Fibroblast of skin of left quadriceps (primary cell): ENCODE results near the gene NEURL1.
A peak's percentile ranks its signal among the peaks of the same experiment; 100 is the strongest.
"Not testable (repeated sequence)": the region's sequence is repeated elsewhere in the genome, so short reads cannot be mapped to it uniquely, and the experiment has no call there.

ENCODE experiments used
- DNase-seq, 2 experiments: peaks; one replicate each; pipeline ENCODE4 v3.0.0-alpha.2; 2013; ENCODE audit warnings: low read depth in 2 of 2

The NEURL1 gene

DNA sequence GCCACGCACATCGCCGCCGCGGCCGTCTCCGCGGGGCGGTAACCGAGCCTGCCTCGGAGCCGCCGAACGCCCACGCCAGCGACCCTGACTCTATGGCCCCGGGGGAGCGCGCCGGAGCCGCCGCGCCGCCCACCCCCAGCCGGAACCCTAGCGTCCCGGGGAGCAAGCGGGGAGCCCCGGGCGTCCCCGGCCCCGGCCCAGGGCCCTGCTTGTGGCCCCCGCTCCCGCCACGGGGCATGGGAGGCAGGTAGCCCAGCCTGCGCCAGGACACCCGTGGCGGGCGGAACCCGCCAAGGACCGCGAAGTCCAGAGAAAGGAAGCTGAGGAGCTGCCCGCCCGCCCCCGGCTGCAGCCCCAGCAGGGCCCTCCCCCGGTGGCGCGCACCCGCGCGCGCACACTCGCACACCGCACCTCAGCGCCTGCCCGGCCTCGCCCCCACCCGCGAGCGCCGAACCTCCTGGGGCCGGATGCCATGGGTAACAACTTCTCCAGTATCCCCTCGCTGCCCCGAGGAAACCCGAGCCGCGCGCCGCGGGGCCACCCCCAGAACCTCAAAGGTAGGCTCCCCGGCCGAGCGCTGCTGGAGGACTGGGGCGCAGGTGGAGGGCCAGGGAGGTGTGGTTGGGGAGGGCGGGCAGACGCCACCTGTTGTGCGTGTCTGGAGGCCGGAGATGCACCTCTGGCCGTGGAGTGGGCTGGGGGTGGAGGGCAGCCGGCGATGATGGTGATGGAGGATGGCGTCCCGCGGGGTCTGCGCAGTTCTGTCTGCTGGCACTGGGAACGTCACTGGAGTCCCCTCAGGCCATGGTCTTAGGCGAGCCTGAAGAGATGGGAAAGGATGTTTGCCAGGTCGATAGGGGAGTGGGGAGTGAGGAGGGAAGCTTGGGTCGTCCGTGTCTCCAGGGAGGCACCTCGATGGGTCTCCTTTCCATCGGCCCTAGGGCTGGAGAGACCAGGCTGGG, 692 bp downstream of the NEURL1 start:
- no peak for DNase-seq

DNA sequence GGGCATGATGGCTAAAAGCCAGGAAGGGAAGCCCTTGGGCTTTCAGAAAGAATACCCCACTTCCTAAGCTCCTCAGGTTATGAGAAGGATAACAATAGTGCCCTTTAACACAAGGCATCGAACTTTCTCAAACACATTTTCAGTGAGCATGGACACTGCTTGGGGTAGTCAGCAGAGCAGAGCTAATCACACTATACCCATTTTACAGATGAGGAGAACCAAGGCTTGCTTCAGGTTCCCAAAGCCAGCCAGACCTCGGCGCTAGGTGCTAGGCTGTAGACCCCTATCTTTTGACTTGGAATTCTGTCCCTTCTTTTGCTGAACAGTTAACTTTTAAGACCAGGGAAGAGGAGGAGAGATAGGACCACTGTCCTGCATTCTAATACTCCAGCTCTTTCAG, 1.8 kb downstream of the NEURL1 start:
- DNase-seq: no peak

DNA sequence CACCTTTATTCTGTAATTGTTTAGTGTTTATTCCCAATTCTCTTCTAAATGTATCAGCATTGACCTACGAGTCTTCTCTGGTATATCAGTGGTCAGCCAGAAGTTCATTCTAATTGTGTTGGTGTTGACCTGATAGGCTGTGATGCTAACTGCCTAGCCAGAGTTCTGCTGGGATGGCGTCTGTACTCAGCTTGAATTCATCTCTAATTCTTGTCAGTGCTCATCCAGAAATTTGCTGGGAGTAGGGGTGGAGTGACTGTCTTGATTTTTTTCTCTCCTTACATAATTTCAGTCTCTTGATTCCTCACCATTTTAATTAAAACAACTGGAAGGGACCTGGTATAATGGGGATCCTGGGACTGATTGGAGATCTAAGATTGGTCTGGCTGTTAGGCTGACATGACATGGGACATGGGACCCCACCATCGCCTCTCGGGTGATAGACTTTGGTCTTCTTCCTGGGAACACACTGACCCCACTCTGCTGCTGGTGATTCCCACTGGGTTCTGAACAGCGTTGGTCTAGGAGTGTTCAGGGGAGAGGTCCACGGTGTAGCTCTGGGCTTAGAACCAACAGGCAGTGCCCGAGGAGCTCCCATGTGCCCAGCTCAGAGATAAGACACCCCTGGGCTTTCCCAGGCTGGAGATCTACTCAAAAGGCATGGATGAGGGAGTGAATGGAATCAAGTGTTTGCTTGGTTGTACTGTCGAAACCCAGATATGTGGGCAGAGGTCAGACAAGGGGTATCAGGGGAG, 3.8 kb downstream of the NEURL1 start:
- DNase-seq: no peak

DNA sequence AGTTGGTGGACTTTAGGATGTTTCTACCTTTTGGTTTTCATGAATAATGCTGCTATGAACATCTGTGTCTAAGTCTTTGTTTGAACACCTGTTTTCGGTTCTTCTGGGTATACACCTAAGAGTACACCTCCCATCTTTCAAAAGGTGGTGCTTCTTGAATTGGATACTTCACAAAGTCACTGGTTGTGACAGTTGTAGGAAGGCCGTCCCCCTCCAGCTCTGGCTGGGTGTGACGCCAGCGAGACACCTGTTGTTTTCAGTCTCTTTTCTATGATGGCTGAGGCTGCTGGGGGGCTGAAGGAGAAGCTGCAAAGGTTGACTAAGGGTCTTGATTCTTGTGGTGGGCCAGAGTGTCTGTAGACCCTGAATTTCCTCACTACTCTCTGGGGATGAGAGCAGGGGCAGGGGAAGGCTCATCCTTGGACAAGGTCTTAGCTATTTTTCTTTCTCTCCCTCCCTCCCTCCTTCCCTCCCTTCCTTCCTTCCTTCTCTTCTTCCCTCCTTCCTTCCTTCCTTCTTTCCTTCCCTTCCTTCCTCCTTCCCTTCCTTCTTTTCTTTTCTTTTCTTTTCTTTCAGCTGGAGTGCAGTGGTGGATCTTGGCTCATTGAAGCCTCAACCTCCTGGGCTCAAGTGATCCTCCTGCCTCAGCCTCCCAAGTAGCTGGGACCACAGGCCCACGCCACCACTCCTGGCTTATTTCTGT, 5.6 kb downstream of the NEURL1 start:
- no peak for DNase-seq

DNA sequence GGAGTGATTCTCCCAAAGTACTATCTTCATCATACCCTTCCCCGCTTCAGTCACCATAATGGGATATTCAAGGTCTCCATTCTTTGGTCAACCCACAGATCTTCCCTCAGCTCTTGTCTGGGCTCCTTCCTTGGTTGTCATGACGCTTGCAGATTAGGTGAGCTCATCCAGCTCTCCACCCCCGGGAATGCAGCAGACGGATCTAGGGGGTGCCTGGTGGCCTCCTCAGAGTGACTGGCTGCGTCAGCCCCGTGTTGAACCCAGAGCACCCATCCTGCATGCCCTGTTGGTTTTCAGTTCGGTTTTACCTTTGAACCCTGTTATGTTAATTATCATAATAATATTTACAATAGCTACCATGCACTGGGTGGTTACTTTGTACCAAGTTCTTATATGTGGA, 6.4 kb downstream of the NEURL1 start:
- no peak for DNase-seq

DNA sequence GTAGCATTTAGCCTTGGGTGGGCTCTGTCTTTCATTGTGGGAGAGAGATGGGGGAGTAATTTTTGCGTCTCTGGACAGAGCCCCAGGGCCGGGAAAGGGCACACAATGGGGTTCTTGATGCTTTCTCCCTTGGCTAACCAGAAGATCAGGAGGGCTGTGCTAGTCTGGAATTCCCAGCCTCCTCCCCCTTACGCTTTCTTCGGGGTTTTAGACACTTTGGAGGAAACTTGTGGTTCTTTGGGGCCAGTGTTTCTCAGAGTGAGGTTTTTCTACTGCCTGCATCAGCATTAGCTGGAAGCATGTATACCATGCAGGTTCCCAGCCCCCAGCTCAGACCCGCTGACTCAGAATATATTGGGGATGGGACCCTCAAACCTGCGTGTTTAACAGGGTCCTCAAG, 7.0 kb downstream of the NEURL1 start:
- no peak for DNase-seq

DNA sequence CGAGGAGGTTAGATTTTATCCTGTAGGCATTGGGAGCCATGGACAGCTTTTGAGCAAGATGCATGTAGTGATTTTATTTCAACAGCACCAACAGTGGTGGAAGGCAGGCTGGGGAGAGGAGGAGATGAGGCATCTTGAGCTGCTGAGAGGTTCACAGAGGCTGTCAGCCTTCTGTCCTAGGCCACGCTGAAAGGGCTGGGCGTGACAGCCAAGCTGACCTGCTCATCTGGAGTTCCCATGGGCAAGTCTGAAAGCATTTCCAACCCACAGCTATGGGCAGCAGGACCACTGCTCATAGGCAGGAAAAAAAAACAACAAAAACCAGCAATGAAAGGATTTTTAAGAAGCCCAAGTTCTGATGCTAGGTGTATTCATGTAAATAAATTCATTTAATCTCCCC, 7.7 kb downstream of the NEURL1 start:
- no peak for DNase-seq

DNA sequence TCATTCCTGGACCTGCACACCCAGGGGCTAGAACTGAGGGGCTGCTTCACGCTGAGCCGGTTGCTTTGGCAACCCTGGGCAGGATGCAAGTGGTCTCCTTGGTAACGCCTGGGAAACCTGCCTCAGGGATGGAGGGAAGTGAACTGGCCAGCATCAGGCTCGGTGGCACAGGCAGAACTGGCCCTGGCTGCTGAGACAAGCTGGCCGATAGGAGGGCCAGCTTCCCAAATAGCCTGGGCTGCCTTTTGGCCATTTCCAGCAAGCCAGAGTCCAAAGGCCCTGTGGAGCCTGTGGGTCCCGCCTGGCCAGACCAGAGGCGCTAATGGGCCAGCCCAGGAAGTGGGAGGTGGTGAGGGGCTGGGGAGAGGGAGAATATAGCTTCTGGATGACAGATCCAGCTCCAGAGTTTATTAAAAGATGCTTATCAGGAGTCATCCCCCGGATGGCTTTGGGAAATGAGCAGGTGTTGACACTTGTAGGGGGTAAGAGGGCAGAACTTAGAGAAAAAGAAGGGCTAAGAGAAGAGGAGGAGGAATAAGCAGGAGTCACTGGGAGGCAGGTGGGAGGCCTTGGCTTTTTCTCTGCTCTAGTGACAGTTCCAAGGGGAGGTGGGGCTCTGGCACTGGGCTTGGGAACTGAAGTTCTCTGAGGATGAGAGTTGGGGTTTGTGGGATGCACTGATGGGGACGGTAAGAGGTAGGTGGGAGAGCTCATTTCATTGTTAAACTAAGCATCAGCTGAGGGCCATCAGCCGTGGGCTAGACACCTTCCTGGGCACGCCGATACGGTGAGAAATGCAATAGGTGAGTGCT, 9.6 kb downstream of the NEURL1 start:
- no peak for DNase-seq

DNA sequence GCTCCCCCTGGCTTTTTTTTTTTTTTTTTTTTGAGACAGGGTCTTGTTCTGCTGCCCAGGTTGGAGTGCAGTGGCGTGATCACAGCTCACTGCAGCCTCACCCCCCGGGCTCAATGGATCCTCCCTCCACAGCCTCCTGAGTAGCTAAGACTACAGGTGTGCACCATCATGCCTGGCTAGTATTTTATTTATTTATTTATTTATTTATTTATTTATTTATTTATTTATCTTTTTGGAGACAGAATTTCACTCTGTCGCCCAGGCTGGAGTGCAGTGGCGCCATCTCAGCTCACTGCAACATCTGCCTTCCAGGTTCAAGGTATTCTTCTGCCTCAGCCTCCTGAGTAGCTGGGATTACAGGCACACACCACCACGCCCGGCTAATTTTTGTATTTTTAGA, 10.3 kb downstream of the NEURL1 start:
- DNase-seq: not testable (repeated sequence)

DNA sequence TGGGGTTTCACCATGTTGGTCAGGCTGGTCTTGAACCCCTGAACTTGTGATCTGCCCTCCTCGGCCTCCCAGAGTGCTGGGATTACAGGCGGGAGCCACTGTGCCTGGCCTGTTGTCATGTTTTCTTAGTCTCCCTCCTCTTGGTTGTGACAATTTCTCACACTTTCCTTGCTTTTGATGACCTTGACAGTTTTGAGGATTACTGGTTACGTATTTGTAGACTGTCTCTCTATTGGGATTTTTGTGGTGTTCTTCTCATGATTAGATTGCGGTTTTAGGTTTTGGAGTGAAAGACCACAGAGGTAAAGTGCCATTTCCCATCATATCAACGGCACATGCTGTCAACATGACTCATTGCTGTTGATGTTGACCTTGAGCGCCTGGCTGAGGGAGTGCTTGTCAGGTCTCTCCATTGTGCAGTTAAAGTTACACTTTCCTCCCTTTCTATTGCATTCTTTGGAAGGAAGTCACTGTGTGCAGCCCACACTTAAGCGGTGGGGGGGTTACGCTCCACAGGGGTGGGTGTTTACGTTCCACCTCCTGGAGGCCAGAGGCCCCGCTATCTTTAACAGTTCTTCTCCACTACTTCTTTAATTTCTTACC, 10.8 kb downstream of the NEURL1 start:
- DNase-seq: peak; percentile 43 to 48

DNA sequence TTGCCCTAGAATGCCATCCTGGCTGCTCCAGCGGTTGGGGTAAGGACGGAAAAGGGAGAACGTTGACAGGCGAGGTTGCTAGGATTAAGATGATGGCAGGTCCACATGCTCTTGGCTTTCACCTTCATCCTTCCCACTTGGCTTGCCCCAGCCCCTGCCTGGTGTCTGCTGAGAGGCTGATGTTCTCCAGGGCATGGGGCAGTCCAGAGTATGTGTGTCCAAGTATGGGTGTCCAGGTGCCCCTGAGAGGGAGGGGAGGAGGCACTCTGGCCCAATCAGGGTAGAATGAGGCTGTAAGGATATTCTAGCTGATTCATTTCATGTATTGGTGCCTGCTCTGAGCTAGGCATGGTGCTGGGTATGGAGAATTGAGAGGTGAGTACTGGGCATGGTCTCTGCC, 12.6 kb downstream of the NEURL1 start:
- DNase-seq: no peak

DNA sequence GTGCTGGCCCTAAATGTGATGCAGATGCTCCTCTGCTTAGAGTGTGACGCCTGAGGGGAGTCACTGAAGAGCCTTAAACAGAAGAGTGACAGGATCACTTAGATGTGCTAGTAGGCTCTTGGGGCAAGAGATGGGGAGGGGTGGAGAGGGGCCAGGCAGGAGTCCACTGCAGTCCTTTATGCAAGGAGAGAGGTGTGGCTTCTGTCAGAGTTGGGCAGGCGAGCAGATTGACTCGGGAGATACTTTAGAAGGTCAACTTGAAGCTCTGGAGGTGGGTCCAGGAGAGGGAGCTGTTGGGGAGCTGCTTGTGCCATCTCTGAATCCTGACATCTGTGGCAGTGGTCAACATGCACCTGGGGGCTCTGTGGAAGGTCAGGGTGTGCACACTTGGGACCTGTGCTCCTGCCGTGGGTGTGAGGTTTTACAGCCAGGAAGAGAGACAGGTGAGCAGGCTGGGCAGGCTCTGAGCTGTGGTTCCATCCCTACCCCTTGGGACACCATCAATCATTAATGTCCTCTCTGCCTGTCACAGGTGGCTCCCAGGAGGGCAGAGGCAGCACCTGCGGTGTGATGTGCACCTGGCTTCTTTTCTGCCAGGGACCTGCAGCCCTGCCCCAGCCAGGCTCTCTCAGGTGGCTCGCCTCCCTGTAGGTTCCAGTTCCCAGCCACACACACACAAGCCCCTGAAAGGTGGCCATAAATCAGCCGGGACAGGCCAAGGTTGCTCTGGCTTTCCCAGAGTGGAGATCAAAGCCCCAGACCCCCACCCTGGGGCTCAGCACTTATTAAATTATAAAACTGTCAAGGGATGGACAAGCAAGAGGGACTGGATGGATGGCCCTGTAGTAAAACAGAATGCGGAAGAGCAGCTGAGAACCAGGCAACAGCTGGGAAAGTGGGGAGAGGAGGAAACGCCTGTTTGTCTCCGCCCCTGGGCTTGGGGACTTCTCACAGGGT, 14.0 kb downstream of the NEURL1 start:
- no peak for DNase-seq

DNA sequence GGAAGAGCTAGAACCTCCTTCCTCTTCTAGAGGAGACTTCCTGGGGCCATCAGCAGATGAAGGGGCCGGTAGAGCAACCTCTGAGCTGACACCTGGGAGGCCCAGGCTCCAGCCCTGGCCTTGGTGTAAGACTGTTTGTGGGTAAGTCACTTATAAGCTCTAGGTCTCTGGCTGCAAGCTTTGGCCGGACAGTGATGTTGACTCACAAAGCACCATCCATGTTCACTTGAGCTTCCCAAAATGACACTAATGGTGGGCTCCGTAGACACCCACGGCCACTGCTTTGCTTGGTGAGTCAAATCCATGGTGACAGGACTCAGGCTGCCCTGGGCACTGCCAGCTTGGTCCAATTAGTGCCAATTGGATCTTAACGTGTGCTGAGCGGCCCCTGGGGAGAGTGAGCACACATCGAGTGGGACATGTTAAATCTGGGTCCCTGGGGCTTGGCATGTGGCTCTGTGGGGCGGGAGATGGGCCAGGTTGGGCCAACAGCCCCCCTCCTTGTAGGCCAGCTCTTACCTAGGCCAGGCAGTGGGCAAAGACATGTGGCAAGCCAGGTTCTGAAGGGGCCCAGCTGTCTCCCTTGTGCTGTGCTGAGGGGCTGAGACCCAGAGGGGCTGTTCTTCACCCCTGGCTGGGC, 16.7 kb downstream of the NEURL1 start:
- DNase-seq: no peak

DNA sequence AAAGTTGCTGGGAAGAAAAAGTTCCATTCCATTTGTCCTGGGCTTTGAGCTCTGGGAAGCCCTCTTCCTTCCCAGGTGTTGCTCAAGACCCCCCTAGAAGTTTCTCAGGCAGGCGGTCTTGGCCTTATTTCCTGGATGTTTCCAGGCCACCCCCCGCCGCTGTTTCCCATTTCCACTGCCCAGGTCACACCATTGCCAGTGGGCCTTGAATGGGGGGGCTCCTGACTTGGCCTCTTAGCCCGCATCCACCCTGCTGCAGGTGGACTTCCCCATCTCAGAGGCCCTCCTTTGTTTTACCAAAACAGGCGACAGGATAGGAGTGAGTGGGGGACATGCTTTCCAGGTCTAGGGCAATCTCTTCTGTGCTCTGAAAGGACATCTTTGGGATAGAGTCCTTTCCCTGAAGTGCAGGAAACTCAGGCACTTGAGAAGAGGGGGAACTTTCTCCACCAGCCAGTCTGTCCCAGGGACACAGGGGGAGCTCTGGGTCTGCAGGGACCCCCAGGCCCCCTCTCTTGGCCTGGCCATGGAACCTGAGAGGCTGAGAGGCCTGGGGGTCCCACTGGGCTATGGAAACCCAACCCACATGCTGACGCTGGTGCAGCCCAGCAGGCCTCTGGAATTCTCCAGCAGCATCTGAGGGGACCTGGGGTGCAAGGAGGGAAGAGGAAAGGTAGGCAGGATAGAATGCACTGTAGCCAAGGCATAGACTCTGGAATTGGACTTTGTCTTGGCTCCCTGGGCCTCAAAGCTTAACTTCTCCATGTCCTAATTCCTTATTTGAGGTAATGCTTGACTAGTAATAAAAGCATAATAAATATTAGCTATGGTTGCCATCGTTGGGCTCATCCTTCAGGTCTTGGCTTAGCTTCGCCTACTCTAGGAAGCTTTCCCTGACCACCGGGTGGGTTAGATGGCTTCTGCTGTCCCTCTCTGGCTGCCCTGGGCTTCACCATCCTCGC, 17.6 kb downstream of the NEURL1 start:
- DNase-seq: no peak

DNA sequence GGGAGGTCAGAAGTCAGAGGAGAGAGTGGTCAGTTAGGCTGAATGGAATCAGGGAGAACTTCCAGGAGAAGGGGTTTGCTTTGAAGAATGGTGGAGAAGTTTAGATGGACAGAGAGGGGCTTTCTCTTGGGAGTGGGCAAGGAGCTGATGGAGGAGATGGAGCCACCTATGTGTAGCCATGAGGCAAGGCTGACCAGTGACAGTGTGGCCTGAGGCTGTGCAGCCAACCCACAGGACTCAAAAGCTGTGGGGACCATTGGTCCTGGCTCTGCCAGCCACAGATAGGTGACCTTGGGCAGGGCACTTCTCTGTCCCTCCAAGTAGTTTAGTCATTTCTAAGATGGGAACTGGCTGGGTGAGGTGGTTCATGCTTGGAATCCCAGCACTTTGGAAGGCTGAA, 18.7 kb downstream of the NEURL1 start:
- no peak for DNase-seq

DNA sequence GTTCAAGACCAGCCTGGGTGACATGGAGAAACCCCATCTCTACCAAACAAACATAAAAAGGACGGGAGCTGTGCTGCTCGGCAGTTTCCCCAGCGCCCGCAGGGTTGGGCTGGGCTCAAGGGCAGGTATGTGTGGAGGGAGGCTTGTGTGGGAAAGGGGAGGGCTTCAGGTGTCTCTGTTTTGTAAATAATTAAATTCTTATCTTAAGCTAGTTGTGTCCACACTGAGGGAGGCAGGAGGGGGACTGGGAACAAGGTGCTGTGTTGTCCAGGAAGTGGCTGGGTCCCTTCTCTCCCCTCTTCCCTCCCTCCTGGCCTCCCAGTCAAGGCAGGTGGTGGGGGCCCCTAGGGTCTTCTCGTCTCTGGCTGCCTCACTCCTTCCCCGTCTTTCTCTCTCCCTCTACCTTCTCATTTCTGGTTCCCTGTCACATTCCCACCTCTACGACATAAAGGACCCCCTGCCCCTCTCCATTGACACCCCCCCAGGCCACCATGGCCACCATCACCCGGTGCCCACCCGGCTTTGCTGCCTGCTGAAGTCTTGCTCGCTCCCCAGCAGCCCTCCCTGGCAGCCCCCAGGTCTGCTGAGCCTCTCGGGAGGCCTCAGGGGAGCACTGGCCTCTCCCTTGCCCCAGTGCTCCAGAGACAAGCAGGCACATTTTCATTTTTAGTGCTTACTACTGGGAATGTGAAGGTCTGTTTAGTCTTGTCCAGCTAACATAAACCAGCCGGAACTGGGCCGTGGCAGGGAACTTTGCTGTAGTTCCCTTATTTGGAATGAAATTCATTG, 19.3 kb downstream of the NEURL1 start:
- DNase-seq: no peak

DNA sequence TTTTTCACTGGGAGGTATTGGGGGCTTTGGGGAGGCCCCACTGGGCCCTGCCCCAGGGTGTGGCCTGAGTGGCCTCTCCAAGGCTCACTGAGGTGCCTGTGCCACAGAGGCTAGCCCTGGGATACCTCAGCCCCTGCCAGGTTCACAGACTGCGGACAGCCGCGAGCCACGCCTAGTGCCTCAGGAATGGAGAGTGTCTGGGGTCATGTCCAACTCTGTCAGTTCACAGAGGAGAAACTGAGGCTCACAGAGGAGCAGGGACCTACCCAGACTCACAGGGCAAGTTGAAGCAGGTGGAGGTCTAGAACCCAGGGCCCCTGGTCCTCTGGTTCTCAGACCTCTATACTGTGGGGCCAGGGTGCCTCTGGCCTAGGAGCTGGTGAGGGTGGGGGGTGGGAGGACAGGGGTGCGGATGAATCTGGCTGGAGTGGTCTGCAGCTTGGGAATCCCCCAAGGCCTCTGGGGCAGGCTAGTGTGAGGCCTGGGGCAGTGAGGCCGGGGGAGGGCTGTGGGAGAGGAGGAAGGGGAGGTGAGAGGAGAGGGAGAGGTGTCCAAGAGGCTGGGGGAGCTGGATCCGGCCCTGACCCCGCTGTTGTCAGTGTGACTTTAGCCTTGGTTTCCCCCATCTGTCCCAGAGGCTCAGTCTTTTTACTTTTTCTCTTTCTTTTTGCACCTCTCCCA, 20.0 kb downstream of the NEURL1 start:
- no peak for DNase-seq
